ENCODE measurements around the gene MYCL. TPM values are rescaled to one million over a fixed set of nuclear protein-coding genes. Genes with fewer than 3 reads are reported as not detected.

Gene MYCL
- total and polyA plus RNA-seq, 2 of the 13 experiments (the other 11 are each of a cell fraction or from before 2014, with no cell fraction given) = 0.31 to 1.7 TPM

GRCh38 chr1:39898648-39899603, 2.8 kb downstream of the MYCL start (continued):
- TF ChIP-seq, protein P1, sequence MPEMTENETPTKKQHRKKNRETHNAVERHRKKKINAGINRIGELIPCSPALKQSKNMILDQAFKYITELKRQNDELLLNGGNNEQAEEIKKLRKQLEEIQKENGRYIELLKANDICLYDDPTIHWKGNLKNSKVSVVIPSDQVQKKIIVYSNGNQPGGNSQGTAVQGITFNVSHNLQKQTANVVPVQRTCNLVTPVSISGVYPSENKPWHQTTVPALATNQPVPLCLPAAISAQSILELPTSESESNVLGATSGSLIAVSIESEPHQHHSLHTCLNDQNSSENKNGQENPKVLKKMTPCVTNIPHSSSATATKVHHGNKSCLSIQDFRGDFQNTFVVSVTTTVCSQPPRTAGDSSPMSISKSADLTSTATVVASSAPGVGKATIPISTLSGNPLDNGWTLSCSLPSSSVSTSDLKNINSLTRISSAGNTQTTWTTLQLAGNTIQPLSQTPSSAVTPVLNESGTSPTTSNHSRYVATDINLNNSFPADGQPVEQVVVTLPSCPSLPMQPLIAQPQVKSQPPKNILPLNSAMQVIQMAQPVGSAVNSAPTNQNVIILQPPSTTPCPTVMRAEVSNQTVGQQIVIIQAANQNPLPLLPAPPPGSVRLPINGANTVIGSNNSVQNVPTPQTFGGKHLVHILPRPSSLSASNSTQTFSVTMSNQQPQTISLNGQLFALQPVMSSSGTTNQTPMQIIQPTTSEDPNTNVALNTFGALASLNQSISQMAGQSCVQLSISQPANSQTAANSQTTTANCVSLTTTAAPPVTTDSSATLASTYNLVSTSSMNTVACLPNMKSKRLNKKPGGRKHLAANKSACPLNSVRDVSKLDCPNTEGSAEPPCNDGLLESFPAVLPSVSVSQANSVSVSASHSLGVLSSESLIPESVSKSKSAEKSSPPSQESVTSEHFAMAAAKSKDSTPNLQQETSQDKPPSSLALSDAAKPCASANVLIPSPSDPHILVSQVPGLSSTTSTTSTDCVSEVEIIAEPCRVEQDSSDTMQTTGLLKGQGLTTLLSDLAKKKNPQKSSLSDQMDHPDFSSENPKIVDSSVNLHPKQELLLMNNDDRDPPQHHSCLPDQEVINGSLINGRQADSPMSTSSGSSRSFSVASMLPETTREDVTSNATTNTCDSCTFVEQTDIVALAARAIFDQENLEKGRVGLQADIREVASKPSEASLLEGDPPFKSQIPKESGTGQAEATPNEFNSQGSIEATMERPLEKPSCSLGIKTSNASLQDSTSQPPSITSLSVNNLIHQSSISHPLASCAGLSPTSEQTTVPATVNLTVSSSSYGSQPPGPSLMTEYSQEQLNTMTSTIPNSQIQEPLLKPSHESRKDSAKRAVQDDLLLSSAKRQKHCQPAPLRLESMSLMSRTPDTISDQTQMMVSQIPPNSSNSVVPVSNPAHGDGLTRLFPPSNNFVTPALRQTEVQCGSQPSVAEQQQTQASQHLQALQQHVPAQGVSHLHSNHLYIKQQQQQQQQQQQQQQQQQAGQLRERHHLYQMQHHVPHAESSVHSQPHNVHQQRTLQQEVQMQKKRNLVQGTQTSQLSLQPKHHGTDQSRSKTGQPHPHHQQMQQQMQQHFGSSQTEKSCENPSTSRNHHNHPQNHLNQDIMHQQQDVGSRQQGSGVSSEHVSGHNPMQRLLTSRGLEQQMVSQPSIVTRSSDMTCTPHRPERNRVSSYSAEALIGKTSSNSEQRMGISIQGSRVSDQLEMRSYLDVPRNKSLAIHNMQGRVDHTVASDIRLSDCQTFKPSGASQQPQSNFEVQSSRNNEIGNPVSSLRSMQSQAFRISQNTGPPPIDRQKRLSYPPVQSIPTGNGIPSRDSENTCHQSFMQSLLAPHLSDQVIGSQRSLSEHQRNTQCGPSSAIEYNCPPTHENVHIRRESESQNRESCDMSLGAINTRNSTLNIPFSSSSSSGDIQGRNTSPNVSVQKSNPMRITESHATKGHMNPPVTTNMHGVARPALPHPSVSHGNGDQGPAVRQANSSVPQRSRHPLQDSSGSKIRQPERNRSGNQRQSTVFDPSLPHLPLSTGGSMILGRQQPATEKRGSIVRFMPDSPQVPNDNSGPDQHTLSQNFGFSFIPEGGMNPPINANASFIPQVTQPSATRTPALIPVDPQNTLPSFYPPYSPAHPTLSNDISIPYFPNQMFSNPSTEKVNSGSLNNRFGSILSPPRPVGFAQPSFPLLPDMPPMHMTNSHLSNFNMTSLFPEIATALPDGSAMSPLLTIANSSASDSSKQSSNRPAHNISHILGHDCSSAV (CRISPR knock-in tag; IDR thresholded peaks at IDR 0.05; ENCODE audit: borderline replicate concordance) = no peak
- TF ChIP-seq, protein P2, sequence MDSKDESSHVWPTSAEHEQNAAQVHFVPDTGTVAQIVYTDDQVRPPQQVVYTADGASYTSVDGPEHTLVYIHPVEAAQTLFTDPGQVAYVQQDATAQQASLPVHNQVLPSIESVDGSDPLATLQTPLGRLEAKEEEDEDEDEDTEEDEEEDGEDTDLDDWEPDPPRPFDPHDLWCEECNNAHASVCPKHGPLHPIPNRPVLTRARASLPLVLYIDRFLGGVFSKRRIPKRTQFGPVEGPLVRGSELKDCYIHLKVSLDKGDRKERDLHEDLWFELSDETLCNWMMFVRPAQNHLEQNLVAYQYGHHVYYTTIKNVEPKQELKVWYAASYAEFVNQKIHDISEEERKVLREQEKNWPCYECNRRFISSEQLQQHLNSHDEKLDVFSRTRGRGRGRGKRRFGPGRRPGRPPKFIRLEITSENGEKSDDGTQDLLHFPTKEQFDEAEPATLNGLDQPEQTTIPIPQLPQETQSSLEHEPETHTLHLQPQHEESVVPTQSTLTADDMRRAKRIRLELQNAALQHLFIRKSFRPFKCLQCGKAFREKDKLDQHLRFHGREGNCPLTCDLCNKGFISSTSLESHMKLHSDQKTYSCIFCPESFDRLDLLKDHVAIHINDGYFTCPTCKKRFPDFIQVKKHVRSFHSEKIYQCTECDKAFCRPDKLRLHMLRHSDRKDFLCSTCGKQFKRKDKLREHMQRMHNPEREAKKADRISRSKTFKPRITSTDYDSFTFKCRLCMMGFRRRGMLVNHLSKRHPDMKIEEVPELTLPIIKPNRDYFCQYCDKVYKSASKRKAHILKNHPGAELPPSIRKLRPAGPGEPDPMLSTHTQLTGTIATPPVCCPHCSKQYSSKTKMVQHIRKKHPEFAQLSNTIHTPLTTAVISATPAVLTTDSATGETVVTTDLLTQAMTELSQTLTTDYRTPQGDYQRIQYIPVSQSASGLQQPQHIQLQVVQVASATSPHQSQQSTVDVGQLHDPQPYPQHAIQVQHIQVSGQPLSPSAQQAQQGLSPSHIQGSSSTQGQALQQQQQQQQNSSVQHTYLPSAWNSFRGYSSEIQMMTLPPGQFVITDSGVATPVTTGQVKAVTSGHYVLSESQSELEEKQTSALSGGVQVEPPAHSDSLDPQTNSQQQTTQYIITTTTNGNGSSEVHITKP (CRISPR knock-in tag; IDR thresholded peaks at IDR 0.05; ENCODE audit: low read depth) = no peak
- TF ChIP-seq NCOA1 (CRISPR knock-in tag; IDR thresholded peaks at IDR 0.05) (no peak), ZFP1 (CRISPR knock-in tag; IDR thresholded peaks at IDR 0.05) (no peak), MTA1 (CRISPR knock-in tag; IDR thresholded peaks at IDR 0.05; ENCODE audit: borderline replicate concordance) (no peak), ZMYM2 (CRISPR knock-in tag; IDR thresholded peaks at IDR 0.05) (no peak), MATR3 (CRISPR knock-in tag; IDR thresholded peaks at IDR 0.05) (no peak), ZNF224 (CRISPR knock-in tag; IDR thresholded peaks at IDR 0.05) (no peak)
- TF ChIP-seq, protein P3, sequence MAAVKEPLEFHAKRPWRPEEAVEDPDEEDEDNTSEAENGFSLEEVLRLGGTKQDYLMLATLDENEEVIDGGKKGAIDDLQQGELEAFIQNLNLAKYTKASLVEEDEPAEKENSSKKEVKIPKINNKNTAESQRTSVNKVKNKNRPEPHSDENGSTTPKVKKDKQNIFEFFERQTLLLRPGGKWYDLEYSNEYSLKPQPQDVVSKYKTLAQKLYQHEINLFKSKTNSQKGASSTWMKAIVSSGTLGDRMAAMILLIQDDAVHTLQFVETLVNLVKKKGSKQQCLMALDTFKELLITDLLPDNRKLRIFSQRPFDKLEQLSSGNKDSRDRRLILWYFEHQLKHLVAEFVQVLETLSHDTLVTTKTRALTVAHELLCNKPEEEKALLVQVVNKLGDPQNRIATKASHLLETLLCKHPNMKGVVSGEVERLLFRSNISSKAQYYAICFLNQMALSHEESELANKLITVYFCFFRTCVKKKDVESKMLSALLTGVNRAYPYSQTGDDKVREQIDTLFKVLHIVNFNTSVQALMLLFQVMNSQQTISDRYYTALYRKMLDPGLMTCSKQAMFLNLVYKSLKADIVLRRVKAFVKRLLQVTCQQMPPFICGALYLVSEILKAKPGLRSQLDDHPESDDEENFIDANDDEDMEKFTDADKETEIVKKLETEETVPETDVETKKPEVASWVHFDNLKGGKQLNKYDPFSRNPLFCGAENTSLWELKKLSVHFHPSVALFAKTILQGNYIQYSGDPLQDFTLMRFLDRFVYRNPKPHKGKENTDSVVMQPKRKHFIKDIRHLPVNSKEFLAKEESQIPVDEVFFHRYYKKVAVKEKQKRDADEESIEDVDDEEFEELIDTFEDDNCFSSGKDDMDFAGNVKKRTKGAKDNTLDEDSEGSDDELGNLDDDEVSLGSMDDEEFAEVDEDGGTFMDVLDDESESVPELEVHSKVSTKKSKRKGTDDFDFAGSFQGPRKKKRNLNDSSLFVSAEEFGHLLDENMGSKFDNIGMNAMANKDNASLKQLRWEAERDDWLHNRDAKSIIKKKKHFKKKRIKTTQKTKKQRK (IDR thresholded peaks at IDR 0.05; ENCODE audit: low read length) = no peak
- TF ChIP-seq, protein P4, sequence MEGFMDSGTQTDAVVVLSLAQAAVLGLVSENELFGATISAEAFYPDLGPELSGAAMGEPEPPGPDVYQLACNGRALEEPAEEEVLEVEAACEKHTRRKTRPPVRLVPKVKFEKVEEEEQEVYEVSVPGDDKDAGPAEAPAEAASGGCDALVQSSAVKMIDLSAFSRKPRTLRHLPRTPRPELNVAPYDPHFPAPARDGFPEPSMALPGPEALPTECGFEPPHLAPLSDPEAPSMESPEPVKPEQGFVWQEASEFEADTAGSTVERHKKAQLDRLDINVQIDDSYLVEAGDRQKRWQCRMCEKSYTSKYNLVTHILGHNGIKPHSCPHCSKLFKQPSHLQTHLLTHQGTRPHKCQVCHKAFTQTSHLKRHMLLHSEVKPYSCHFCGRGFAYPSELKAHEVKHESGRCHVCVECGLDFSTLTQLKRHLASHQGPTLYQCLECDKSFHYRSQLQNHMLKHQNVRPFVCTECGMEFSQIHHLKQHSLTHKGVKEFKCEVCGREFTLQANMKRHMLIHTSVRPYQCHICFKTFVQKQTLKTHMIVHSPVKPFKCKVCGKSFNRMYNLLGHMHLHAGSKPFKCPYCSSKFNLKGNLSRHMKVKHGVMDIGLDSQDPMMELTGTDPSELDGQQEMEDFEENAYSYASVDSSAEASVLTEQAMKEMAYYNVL (CRISPR knock-in tag; IDR thresholded peaks at IDR 0.05; ENCODE audit: borderline replicate concordance) = no peak
